ENCODE data around the gene RND1.

GRCh38 chr12:48878548-48878947, 12.9 kb upstream of the RND1 start:
- TF ChIP-seq GATA3 (IDR thresholded peaks at IDR 0.05; ENCODE audit: low read depth, low read length) (no peak), GATA2 (IDR thresholded peaks at IDR 0.05; ENCODE audit: low read depth, low read length) (no peak)

Measured in SH-SY5Y (cell line).